SK-N-SH (cell line): ENCODE measurements around the gene BABAM2. TPM values are rescaled to one million over a fixed set of nuclear protein-coding genes. Genes with fewer than 3 reads are reported as not detected.
A peak's percentile ranks its signal among the peaks of the same experiment; 100 is the strongest.

Experiments used
- CTCF ChIA-PET: fragments of 300-600, 350-600 bp; formaldehyde crosslinking; extraction: SDS; loops from one replicate; lab custom pipeline; 2021; lab: Yijun Ruan, JAX
- POLR2A ChIA-PET: fragments of 350-600 bp; sonication (Branson Sonifier 250); formaldehyde crosslinking; extraction: SDS; loops from one replicate; lab custom pipeline; 2020; ENCODE audit warnings: antibody characterized with exemption, inconsistent platforms; lab: Yijun Ruan, JAX
- DNase-seq: peaks from one replicate; pipeline ENCODE4 v3.0.0; 2012
- H2AFZ ChIP-seq: fragments of 200-600 bp; sonication (generic); 2 replicates; pipeline ENCODE4 v1.8.1; 2016; ENCODE audit warnings: antibody characterized with exemption, mild to moderate bottlenecking, low read depth
- H3F3A ChIP-seq: fragments of 200-600 bp; sonication (generic); replicated peaks from 2 replicates; pipeline ENCODE3; 2016; ENCODE audit warnings: antibody characterized with exemption, mild to moderate bottlenecking; ENCODE audit not compliant: insufficient read depth
- H3K27ac ChIP-seq, 2 experiments: fragments of 200-500 bp in 1 of 2; fragments of 200-600 bp in 1 of 2; sonication (Bioruptor generic) in 1 of 2; sonication (generic), shearing (Covaris generic) in 1 of 2; 2 replicates each; pipeline versions ENCODE4 v1.5.1 to v1.6.1; 2014 to 2016; ENCODE audit warnings: low read depth in 2 of 2, inconsistent platforms in 1 of 2, low read length in 1 of 2, mild to moderate bottlenecking in 1 of 2, mixed read lengths in 1 of 2
- H3K27me3 ChIP-seq: fragments of 200-600 bp; sonication (generic), shearing (Covaris generic); 2 replicates; pipeline ENCODE4 v1.6.1; 2016; ENCODE audit warnings: mixed run types; ENCODE audit not compliant: insufficient read depth
- H3K36me3 ChIP-seq, 2 experiments: fragments of 200-500 bp in 1 of 2; fragments of 200-600 bp in 1 of 2; sonication (Bioruptor generic) in 1 of 2; sonication (generic) in 1 of 2; replicated peaks in 1 of 2; 2 replicates each; pipeline versions ENCODE3 to v1.5.1; 2014 to 2016; ENCODE audit warnings: low read length in 1 of 2, mild to moderate bottlenecking in 1 of 2; ENCODE audit not compliant: insufficient read depth in 2 of 2, control insufficient read depth in 1 of 2
- H3K4me1 ChIP-seq, 2 experiments: fragments of 200-500 bp in 1 of 2; fragments of 200-600 bp in 1 of 2; sonication (Bioruptor generic) in 1 of 2; sonication (generic), shearing (Covaris generic) in 1 of 2; 2 replicates each; pipeline versions ENCODE4 v1.5.1 to v1.6.1; 2014 to 2016; ENCODE audit warnings: low read depth in 1 of 2, low read length in 1 of 2, mixed run types in 1 of 2; ENCODE audit not compliant: insufficient read depth in 2 of 2, control insufficient read depth in 1 of 2
- H3K4me2 ChIP-seq: fragments of 200-600 bp; sonication (generic), shearing (Covaris generic); 2 replicates; pipeline ENCODE4 v1.6.1; 2017; ENCODE audit warnings: mixed run types
- H3K4me3 ChIP-seq, 2 experiments: fragments of 200-500 bp in 1 of 2; fragments of 200-600 bp in 1 of 2; sonication (Bioruptor generic) in 1 of 2; sonication (generic), shearing (Covaris generic) in 1 of 2; 2 replicates each; pipeline versions ENCODE4 v1.5.1 to v1.8.1; 2014 to 2016; ENCODE audit warnings: low read depth in 2 of 2, inconsistent platforms in 1 of 2, low read length in 1 of 2, mild to moderate bottlenecking in 1 of 2, mixed read lengths in 1 of 2, moderate library complexity in 1 of 2
- H3K79me2 ChIP-seq: fragments of 200-600 bp; sonication (generic); 2 replicates; pipeline ENCODE4 v1.8.1; 2017; ENCODE audit warnings: mild to moderate bottlenecking; ENCODE audit not compliant: insufficient read depth
- H3K9ac ChIP-seq: fragments of 200-600 bp; sonication (generic); 2 replicates; pipeline ENCODE4 v1.6.1; 2017; ENCODE audit warnings: mixed run types
- H3K9me2 ChIP-seq: fragments of 200-600 bp; sonication (generic); 2 replicates; pipeline ENCODE4 v1.6.1; 2017; ENCODE audit warnings: mixed run types
- H3K9me3 ChIP-seq: fragments of 200-600 bp; sonication (generic); 2 replicates; pipeline ENCODE4 v1.6.1; 2017; ENCODE audit warnings: mixed run types, mild to moderate bottlenecking, moderate library complexity
- H4K20me1 ChIP-seq: fragments of 200-600 bp; sonication (generic); 2 replicates; pipeline ENCODE4 v1.6.1; 2017; ENCODE audit warnings: mild to moderate bottlenecking, mixed run types; ENCODE audit not compliant: insufficient read depth
- CHD2 ChIP-seq: fragments of 150-350 bp; IDR thresholded peaks from 2 replicates; pipeline ENCODE4 v1.6.1; 2018; ENCODE audit warnings: low read length; ENCODE audit not compliant: partially characterized antibody
- EP300 ChIP-seq, 2 experiments: IDR thresholded peaks; 2 replicates each; pipeline versions ENCODE4 v1.4.0 to v1.6.1; 2012; ENCODE audit warnings: borderline replicate concordance in 1 of 2, low read depth in 1 of 2, low read length in 1 of 2
- EZH2phosphoT487 ChIP-seq: fragments of 200-600 bp; sonication (generic); IDR thresholded peaks from 2 replicates; pipeline ENCODE4 v1.6.1; 2017; ENCODE audit warnings: low read depth, mixed run types, mild to moderate bottlenecking, antibody characterized with exemption, moderate library complexity, borderline replicate concordance
- FOSL2 ChIP-seq: IDR thresholded peaks from 2 replicates; pipeline ENCODE4 v1.4.0; 2012; ENCODE audit warnings: low read depth, mild to moderate bottlenecking, moderate library complexity, borderline replicate concordance
- FOXJ3 ChIP-seq: sonication (generic); formaldehyde crosslinking; IDR thresholded peaks from 2 replicates; pipeline ENCODE4 v1.5.1; 2020; ENCODE audit warnings: mild to moderate bottlenecking, missing genetic modification reagents
- FOXM1 ChIP-seq: IDR thresholded peaks from 2 replicates; pipeline ENCODE4 v1.4.0; 2012; ENCODE audit warnings: low read depth, mild to moderate bottlenecking
- GATA2 ChIP-seq: sonication (generic); formaldehyde crosslinking; IDR thresholded peaks from 2 replicates; pipeline ENCODE4 v1.5.0; 2020; ENCODE audit warnings: mild to moderate bottlenecking, missing genetic modification reagents
- JUND ChIP-seq: IDR thresholded peaks from 2 replicates; pipeline ENCODE4 v1.4.0; 2012
- MEF2A ChIP-seq: IDR thresholded peaks from 2 replicates; pipeline ENCODE4 v1.4.0; 2012; ENCODE audit warnings: low read depth, borderline replicate concordance
- MXI1 ChIP-seq: IDR thresholded peaks from 2 replicates; pipeline ENCODE4 v1.6.1; 2012; ENCODE audit warnings: mild to moderate bottlenecking, low read depth, low read length, improper control_type of control experiment
- NFIC ChIP-seq: IDR thresholded peaks from 2 replicates; pipeline ENCODE4 v1.4.0; 2012; ENCODE audit warnings: borderline replicate concordance
- RFX5 ChIP-seq: IDR thresholded peaks from 2 replicates; pipeline ENCODE4 v1.6.1; 2012; ENCODE audit warnings: mild to moderate bottlenecking, improper control_type of control experiment, low read length
- RXRA ChIP-seq: IDR thresholded peaks from 2 replicates; pipeline ENCODE4 v1.4.0; 2012; ENCODE audit warnings: low read depth, mild to moderate bottlenecking, borderline replicate concordance
- SIN3A ChIP-seq: IDR thresholded peaks from 2 replicates; pipeline ENCODE4 v1.6.1; 2012; ENCODE audit warnings: low read depth, mild to moderate bottlenecking, low read length, moderate library complexity, borderline replicate concordance
- SMC3 ChIP-seq: IDR thresholded peaks from 2 replicates; pipeline ENCODE4 v1.6.1; 2012; ENCODE audit warnings: low read depth, low read length, improper control_type of control experiment
- TAF1 ChIP-seq: IDR thresholded peaks from 2 replicates; pipeline ENCODE4 v1.6.1; 2012; ENCODE audit warnings: low read depth, mild to moderate bottlenecking, low read length, moderate library complexity, borderline replicate concordance
- WGBS: methylation state at CpG from one replicate; pipeline ENCODE4 v1.1.6; 2017; ENCODE audit warnings: low lambda C conversion rate; 5-methylcytosine and 5-hydroxymethylcytosine counted together
- polyA plus RNA-seq, 3 experiments: library from polyadenylated mRNA; depleted of rRNA; stranded (reverse); fragments of >200 nt; gene quantifications; 2 replicates each; pipeline ENCODE4 v1.2.3, GENCODE V29; 2012
- TF ChIP-seq, protein P1 (sequence below): fragments of 150-350 bp; IDR thresholded peaks from 2 replicates; pipeline ENCODE4 v1.6.1; 2017; ENCODE audit warnings: antibody characterized with exemption, low read length, low read depth, borderline replicate concordance
- TF ChIP-seq, protein P2 (sequence below): IDR thresholded peaks from 2 replicates; pipeline ENCODE4; 2012
- TF ChIP-seq, protein P3 (sequence below): IDR thresholded peaks from 2 replicates; pipeline ENCODE4 v1.4.0; 2012; ENCODE audit warnings: low read depth, borderline replicate concordance
- TF ChIP-seq, protein P4 (sequence below): fragments of 150-350 bp; IDR thresholded peaks from 2 replicates; pipeline ENCODE4 v1.6.1; 2016; ENCODE audit warnings: mild to moderate bottlenecking, low read depth, low read length
- TF ChIP-seq, protein P5 (sequence below): fragments of 200-600 bp; sonication (generic); IDR thresholded peaks from 2 replicates; pipeline ENCODE4 v1.6.1; 2017; ENCODE audit warnings: antibody characterized with exemption, mild to moderate bottlenecking, moderate library complexity

Gene BABAM2
- polyA plus RNA-seq, 1 of the 3 experiments (the other 2 are of a cell fraction): 34.0 TPM

DNA sequence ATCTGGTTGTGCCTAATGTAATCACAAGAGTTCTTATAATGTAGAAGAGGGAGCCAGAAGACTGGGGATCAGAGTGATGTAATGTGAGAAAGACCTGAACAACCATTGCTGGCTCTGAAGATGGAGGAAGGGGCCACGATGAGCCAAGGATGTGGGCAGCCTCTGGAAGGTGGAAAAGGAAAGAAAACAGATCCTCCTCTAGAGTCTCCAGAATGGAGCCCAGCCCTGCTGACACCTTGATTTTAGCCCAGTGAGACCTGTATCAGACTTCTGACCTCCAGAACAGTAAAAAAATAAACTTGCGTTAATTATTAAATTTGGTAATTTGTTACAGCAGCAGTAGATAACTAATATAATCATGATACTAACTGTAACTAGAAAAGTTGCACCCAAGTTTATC, 3.4 kb upstream of the BABAM2 start:
- Histone ChIP-seq H3K27me3 (no peaks in the 10 kb centered on the region), H4K20me1 (no peaks in the 10 kb centered on the region), H3K9ac (no peak overlapping the region), H3K4me1 (peaks cover 19 to 20% of the 10 kb centered on the region in 2 experiments; a peak in 3 of 4 replicates), H3K9me2 (no peaks in the 10 kb centered on the region), H3K27ac (no peak overlapping the region), H3K9me3 (peaks cover 2% of the 10 kb centered on the region; the same call in 1 of the 2 replicates), H3K36me3 (no peaks in the 10 kb centered on the region), H3K4me3 (no peak overlapping the region), H3K79me2 (peaks cover 22% of the 10 kb centered on the region), H3K4me2 (no peak overlapping the region)
- POLR2A ChIA-PET: no interaction called here
- WGBS: 96% methylated on average over 2 of the region's 2 CpGs
- DNase-seq: no peak
- TF ChIP-seq RFX5: no peak
- TF ChIP-seq SIN3A: no peak
- no peak for TF ChIP-seq FOXJ3
- TF ChIP-seq FOXM1: no peak
- no peak for TF ChIP-seq FOSL2
- no peak for TF ChIP-seq EZH2phosphoT487
- TF ChIP-seq, protein P1, sequence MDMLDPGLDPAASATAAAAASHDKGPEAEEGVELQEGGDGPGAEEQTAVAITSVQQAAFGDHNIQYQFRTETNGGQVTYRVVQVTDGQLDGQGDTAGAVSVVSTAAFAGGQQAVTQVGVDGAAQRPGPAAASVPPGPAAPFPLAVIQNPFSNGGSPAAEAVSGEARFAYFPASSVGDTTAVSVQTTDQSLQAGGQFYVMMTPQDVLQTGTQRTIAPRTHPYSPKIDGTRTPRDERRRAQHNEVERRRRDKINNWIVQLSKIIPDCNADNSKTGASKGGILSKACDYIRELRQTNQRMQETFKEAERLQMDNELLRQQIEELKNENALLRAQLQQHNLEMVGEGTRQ: no peak
- TF ChIP-seq RXRA: no peak
- TF ChIP-seq SMC3: no peak
- TF ChIP-seq MXI1: no peak
- TF ChIP-seq JUND: no peak
- TF ChIP-seq, all 33 proteins: peak for 0
- CTCF ChIA-PET: interaction anchor here (1.3 kb wide), 1 partner anchor 509 kb away, joined by 3 read pairs; no protein-coding TSS in a partner anchor
- Histone ChIP-seq H3F3A (peaks cover 36% of the 10 kb centered on the region), H2AFZ (no peak overlapping the region)

DNA sequence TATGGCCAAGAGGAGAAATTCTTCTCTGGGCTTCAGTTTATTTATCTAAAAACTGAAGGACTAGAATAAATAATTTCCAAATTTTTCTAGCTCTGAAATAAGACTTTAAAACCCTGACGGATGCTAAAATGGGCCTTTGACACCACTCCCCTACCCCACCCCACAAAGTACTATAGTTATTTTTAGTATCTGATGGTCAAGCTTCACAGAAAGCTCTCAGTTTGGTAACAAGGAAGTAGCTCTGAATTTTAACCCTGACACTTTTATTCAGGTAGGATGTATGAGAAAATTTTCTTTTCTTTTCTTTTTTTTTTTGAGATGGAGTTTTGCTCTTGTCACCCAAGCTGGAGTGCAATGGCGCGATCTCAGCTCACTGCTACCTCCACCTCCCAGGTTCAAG, 2.7 kb upstream of the BABAM2 start:
- H3K27ac ChIP-seq: peak overlapping the region in 1 of 2 experiments; percentile 93; a peak in 2 of 4 replicates
- H4K20me1 ChIP-seq: no peaks in the 10 kb centered on the region
- H3K4me2 ChIP-seq: peak overlapping the region; percentile 93
- no peaks in the 10 kb centered on the region for H3K9me3 ChIP-seq
- no peaks in the 10 kb centered on the region for H3K36me3 ChIP-seq
- 0 out of 2 replicates have a peak overlapping the region, but pooled peaks have one; percentile 82 for H3K9ac ChIP-seq
- DNase-seq: no peak
- no peaks in the 10 kb centered on the region for H3K27me3 ChIP-seq
- H3K4me1 ChIP-seq: peaks cover 19 to 20% of the 10 kb centered on the region in 2 experiments; a peak in 3 of 4 replicates
- 93% methylated on average over 3 of the region's 3 CpGs for WGBS
- peaks cover 22% of the 10 kb centered on the region for H3K79me2 ChIP-seq
- POLR2A ChIA-PET: interaction anchor here (0.6 to 0.7 kb wide), 2 partner anchors 503 to 504 kb away, joined by 3 read pairs; no protein-coding TSS in a partner anchor
- no peak overlapping the region for H3K4me3 ChIP-seq
- H2AFZ ChIP-seq: no peak overlapping the region
- H3F3A ChIP-seq: peaks cover 35% of the 10 kb centered on the region
- CTCF ChIA-PET: interaction anchor here (0.8 to 1.6 kb wide), 3 partner anchors 17 to 517 kb away, joined by 3 read pairs; no protein-coding TSS in a partner anchor
- no peaks in the 10 kb centered on the region for H3K9me2 ChIP-seq
- no peak for TF ChIP-seq CHD2
- TF ChIP-seq JUND: no peak
- TF ChIP-seq, protein P2, sequence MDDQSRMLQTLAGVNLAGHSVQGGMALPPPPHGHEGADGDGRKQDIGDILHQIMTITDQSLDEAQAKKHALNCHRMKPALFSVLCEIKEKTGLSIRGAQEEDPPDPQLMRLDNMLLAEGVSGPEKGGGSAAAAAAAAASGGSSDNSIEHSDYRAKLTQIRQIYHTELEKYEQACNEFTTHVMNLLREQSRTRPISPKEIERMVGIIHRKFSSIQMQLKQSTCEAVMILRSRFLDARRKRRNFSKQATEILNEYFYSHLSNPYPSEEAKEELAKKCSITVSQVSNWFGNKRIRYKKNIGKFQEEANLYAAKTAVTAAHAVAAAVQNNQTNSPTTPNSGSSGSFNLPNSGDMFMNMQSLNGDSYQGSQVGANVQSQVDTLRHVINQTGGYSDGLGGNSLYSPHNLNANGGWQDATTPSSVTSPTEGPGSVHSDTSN: no peak
- TF ChIP-seq, protein P3, sequence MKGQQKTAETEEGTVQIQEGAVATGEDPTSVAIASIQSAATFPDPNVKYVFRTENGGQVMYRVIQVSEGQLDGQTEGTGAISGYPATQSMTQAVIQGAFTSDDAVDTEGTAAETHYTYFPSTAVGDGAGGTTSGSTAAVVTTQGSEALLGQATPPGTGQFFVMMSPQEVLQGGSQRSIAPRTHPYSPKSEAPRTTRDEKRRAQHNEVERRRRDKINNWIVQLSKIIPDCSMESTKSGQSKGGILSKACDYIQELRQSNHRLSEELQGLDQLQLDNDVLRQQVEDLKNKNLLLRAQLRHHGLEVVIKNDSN: no peak
- no peak for TF ChIP-seq NFIC
- no peak for TF ChIP-seq FOXM1
- no peak for TF ChIP-seq GATA2 (CRISPR knock-in tag)
- no peak for TF ChIP-seq TAF1
- TF ChIP-seq, protein P4, sequence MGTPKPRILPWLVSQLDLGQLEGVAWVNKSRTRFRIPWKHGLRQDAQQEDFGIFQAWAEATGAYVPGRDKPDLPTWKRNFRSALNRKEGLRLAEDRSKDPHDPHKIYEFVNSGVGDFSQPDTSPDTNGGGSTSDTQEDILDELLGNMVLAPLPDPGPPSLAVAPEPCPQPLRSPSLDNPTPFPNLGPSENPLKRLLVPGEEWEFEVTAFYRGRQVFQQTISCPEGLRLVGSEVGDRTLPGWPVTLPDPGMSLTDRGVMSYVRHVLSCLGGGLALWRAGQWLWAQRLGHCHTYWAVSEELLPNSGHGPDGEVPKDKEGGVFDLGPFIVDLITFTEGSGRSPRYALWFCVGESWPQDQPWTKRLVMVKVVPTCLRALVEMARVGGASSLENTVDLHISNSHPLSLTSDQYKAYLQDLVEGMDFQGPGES: no peak
- no peak for TF ChIP-seq EZH2phosphoT487
- no peak for TF ChIP-seq FOXJ3
- TF ChIP-seq, protein P5, sequence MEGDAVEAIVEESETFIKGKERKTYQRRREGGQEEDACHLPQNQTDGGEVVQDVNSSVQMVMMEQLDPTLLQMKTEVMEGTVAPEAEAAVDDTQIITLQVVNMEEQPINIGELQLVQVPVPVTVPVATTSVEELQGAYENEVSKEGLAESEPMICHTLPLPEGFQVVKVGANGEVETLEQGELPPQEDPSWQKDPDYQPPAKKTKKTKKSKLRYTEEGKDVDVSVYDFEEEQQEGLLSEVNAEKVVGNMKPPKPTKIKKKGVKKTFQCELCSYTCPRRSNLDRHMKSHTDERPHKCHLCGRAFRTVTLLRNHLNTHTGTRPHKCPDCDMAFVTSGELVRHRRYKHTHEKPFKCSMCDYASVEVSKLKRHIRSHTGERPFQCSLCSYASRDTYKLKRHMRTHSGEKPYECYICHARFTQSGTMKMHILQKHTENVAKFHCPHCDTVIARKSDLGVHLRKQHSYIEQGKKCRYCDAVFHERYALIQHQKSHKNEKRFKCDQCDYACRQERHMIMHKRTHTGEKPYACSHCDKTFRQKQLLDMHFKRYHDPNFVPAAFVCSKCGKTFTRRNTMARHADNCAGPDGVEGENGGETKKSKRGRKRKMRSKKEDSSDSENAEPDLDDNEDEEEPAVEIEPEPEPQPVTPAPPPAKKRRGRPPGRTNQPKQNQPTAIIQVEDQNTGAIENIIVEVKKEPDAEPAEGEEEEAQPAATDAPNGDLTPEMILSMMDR: no peak
- no peak for TF ChIP-seq EP300 (IDR thresholded peaks at IDR 0.05; ENCODE audit: borderline replicate concordance in 1 of 2, low read depth in 1 of 2, low read length in 1 of 2)
- TF ChIP-seq MEF2A: no peak
